Activated naive CD4-positive, alpha-beta T cell treated with anti-CD3 and anti-CD28 coated beads, Interleukin-2, amount 50 U/mL, for 16 hours (primary cell): ENCODE data around the gene SLC41A1.

ENCODE experiments used
- DNase-seq: peaks from one replicate; pipeline ENCODE4 v3.0.0-alpha.2; 2020

The SLC41A1 gene

DNA sequence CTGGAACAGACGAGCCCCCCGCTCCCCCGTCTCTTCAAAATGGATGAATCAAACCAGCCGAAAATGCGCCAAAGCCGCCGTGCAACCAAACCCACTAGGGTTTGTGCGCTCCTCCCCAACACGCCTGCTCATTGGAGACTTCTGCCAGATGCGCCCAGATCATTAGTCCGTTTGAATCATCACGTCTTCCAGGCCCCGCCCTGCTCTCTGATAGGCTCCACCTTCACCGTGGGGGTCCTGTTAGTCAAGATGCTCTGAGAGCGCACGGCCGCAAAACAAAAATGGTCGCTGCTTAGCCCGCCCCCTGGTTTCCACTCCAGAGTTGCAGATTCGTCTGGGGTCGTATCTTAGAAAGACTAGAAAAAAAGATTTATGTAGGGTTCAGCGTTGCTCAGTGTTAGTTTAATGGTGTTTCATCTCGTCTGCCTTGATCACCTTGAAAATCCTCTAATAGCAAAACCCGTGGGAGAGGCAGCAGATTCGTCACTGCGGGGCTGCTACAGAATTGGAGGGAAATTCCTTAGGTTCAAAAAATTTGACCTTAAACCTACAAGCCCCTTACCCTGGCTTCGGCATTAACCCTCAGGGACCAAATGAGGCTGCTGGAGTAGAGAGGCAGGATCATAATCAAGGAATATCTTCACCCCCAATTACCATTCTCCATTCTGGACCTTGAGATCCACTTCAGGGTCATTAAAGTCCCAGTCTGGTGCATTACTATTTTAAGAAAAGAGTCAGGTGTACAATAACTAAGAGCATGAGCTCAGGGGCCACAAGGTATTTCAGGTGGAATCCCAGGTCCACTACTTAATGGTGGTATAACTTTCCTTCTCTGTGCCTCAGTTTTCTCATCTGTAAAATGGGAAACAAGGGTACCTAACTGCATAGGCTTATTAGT is 62.6 kb downstream of the SLC41A1 start, which contains the start of gene NUCKS1:
NUCKS1 (minus strand) TSS at position 45 of the 898 bp plus-strand sequence. CDS start 209 bp downstream, outside the sequence.
- DNase-seq, result peak; percentile 98

DNA sequence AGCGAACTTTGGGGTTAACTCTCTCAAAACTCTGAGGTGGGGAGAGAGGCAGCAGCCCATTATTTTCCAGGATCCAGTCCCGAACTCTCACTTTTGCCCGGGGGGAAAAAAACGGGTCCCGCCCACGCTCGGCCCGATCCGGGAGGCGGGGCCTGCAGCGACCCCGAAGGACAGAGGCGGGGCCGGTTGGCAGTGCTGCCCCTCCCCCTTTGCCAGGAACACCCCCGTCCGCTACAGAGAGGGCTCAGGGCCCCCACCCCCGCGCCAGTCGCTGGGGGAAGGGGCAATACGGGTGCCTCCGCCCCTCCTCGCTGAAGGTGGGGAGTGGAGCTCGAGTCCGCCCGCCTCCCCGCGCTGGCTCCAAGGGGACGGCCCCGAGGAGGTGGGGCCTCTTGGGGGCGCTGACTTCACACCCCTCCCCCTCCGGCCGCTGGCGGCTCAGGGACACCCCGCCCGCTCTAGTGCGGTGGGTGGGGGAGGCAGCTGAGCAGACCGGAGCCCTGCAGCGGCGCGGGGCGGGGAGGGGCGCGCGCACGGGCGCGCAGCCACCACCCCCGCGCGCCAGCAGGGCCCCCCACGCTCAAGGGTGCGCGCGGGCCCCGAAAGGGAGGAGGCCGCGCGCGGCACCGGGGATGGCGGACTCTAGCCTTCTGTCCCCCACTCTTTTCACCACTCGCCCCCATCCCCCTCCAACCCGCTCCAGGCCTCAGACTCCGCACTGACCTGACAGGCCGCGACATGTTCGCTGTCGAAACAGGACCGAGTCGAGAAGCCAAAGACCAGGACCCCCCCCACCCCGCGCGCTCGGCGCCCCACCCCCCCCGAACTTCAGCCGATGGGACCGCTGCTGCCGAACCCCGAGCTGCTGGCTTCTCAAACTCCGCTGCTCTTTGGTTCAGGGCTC is 63.5 kb downstream of the SLC41A1 start:
- peak; percentile 97 for DNase-seq

DNA sequence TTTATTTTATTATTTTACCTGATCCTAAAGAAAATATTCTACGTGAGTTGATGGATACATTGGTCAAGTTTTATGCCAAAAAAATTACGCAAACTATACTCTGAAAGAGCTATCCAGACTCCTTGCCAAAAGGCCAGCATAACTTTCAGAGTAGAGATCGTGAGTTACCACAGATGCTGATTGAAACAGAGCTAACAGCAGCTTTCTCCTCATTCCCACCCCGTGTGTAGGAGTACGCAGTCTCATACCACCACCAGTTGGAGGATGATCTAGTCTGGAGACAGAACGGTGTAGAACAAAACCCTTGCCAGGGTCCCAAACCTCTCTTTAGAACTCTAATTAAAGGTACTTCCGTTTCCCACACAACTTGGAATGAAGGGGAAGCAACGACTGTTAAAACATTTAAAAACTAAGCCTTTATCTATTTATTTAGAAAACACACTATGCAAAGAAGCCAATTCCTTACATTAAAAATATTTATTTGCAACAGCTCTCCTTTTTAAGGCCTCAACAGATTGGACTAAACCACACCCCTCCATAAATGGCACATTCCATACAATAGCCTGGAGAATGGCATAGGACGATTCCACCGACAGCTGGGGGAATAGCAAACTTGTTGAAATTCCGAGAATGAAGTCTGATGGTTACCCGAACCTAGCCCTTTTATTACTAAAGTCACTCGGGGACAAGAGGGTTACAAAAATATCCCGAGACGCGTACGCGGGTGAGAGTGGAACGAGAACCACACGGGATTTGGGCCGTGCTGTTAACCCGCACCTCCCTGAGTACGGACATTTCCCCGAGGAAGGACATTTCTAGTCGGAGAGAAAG is 64.4 kb downstream of the SLC41A1 start:
- peak; percentile 19 for DNase-seq

DNA sequence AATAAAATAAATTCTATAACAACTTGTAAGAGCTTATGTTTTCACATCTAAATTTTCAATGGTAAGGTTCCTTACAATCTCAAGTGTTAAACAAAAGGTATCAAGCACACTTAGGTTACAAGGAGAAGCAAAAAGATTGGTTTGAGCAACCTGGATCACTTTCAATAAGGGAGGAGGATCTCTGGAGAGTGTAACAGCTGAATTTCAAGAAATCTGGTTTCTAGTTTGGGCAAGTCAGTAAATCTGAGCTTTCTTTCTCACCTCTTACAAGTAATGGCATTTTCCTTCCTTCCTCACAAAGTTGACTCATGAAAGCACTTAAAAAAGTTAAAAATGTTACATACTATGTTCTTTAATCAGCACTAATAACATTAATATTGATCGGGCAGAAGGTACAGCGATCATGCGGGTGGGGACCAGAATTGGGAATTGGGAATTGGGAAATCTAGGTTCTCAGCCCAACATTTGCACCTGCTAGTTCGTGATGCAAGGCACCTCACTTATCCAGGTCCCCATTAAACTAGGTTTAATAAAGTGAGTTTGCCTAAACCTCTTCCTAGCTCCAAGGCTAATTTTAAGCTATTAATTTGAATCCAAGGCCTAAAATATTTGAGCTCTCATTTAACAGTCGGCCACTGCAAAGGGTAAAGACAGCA is 66.1 kb downstream of the SLC41A1 start:
- no peak for DNase-seq

GRCh38 chr1:205744403-205744802 is 68.6 kb downstream of the SLC41A1 start:
- DNase-seq, result no peak

DNA sequence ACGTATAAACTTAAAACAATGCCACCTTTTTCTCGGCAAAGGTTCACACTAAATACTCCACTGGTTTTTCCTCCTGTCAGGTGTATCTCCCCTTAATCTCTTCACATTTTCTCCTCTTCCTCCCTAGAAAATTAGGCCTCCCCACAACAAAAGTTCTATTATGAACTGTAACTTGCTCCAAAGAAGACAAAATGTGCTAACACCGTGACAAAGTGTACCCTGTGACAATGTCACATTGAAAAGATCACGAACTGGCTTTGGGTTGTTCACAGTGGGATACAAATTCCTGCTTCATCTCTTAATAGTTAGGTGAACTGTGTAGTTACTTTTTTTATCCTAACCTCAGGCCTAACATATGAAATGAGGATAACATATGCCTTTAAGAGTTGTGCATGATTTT is 69.0 kb downstream of the SLC41A1 start:
- no peak for DNase-seq

DNA sequence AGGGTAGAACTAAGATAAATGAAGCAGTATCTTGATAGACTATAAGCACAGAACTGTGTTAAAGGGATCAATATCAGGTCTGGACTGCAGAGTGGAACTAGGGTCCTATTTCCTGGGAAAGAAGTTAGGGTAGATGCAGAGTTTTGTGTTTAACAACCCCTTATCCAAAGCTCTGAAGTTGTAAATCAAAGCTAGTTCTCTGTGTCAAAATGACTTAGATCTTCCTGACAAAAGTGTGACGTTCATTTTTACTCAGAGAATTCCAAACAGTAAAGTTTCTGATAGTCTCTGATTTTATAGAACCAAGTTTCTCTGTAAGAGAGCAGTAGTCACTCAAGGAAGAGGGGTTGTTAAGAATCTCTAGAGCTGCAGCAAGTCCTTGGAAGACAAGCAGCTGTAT is 71.3 kb downstream of the SLC41A1 start:
- DNase-seq, result no peak

- no peak for DNase-seq
Observed at GRCh38 chr1:205739348-205740160, 73.4 kb downstream of the SLC41A1 start.
